OCI-LY7 (cell line): ENCODE measurements around the gene ARRDC1. TPM values are rescaled to one million over a fixed set of nuclear protein-coding genes. Genes with fewer than 3 reads are reported as not detected.
A peak's percentile ranks its signal among the peaks of the same experiment; 100 is the strongest.

Experiments
- BruUV-seq: library from RNA; stranded (reverse); fragments of 400-500 nt; replicated peaks from 2 replicates; lab custom pipeline; 2021; lab: Mats Ljungman, UMichigan
- CTCF ChIA-PET: fragments of 300-600 bp; sonication (Branson Sonifier 250); formaldehyde crosslinking; loops from one replicate; lab custom pipeline; 2022; ENCODE audit warnings: antibody characterized with exemption; ENCODE audit not compliant: unreplicated experiment; lab: Charles Lee
- POLR2A ChIA-PET: fragments of 300-600 bp; sonication (Branson Sonifier 250); formaldehyde crosslinking; loops from one replicate; lab custom pipeline; 2022; ENCODE audit warnings: antibody characterized with exemption; lab: Charles Lee
- DNase-seq: peaks from one replicate; pipeline ENCODE4 v3.0.0-alpha.2; 2015; ENCODE audit warnings: low spot score
- H2AFZ ChIP-seq: fragments of 200-600 bp; sonication (generic), shearing (Covaris generic); 2 replicates; pipeline ENCODE4 v1.6.1; 2014; ENCODE audit warnings: mild to moderate bottlenecking, antibody characterized with exemption, low read length, moderate library complexity
- H3K27ac ChIP-seq: fragments of 200-600 bp; sonication (generic); 2 replicates; pipeline ENCODE4 v1.5.1; 2014; ENCODE audit warnings: mixed run types, low read depth, mild to moderate bottlenecking, moderate library complexity, low read length, inconsistent platforms; ENCODE audit not compliant: poor library complexity, severe bottlenecking
- H3K36me3 ChIP-seq: fragments of 200-600 bp; sonication (generic); 2 replicates; pipeline ENCODE4 v1.6.1; 2014; ENCODE audit warnings: mild to moderate bottlenecking, antibody characterized with exemption, low read length, moderate library complexity, mixed read lengths; ENCODE audit not compliant: insufficient read depth
- H3K4me1 ChIP-seq: fragments of 200-600 bp; sonication (generic); 2 replicates; pipeline ENCODE4 v1.5.1; 2014; ENCODE audit warnings: mild to moderate bottlenecking, low read length; ENCODE audit not compliant: insufficient read depth, poor library complexity, severe bottlenecking
- H3K4me2 ChIP-seq: fragments of 200-600 bp; sonication (generic); 2 replicates; pipeline ENCODE4 v1.6.1; 2014; ENCODE audit warnings: mild to moderate bottlenecking, low read length
- H3K4me3 ChIP-seq: fragments of 200-600 bp; sonication (generic); 2 replicates; pipeline ENCODE4 v1.5.1; 2014; ENCODE audit warnings: mild to moderate bottlenecking, low read depth, low read length; ENCODE audit not compliant: poor library complexity, severe bottlenecking
- H3K79me2 ChIP-seq: fragments of 200-600 bp; sonication (generic); 2 replicates; pipeline ENCODE4 v1.6.1; 2016; ENCODE audit warnings: low read depth, mild to moderate bottlenecking, low read length, moderate library complexity, mixed read lengths; ENCODE audit not compliant: insufficient read depth
- H3K9me2 ChIP-seq: fragments of 200-600 bp; sonication (generic); 2 replicates; pipeline ENCODE4 v1.6.1; 2016; ENCODE audit warnings: mild to moderate bottlenecking, low read length, mixed read lengths; ENCODE audit not compliant: insufficient read depth
- H3K9me3 ChIP-seq: fragments of 200-600 bp; sonication (generic); 2 replicates; pipeline ENCODE4 v1.6.1; 2014; ENCODE audit warnings: mild to moderate bottlenecking, mixed run types, low read length, mixed read lengths
- H4K20me1 ChIP-seq: fragments of 200-600 bp; sonication (generic); 2 replicates; pipeline ENCODE4 v1.6.1; 2014; ENCODE audit warnings: mild to moderate bottlenecking, antibody characterized with exemption, low read length, moderate library complexity, mixed read lengths; ENCODE audit not compliant: insufficient read depth
- EZH2phosphoT487 ChIP-seq: fragments of 200-600 bp; sonication (generic); IDR thresholded peaks from 2 replicates; pipeline ENCODE4 v1.6.1; 2018; ENCODE audit warnings: low read depth, borderline replicate concordance, mild to moderate bottlenecking, mixed run types, antibody characterized with exemption, low read length, moderate library complexity, mixed read lengths
- intact Hi-C: fragments of 100-400 bp; cut with micrococcal nuclease; formaldehyde crosslinking; loops from one replicate; pipeline ENCODE4 v1.10.0; 2022; ENCODE audit not compliant: unreplicated experiment
- total RNA-seq, 2 experiments: library from RNA; depleted of rRNA in 1 of 2; stranded (reverse); fragments of >200 nt in 1 of 2; shearing (Covaris generic) in 1 of 2; gene quantifications; 2 replicates each; pipeline ENCODE4 v1.2.3, GENCODE V29; 2014 to 2022
- TF ChIP-seq, protein P1 (sequence below): fragments of 200-600 bp; sonication (generic); conservative IDR thresholded peaks from 2 replicates; pipeline ENCODE4 v1.5.1; 2014; ENCODE audit warnings: mild to moderate bottlenecking, antibody characterized with exemption, low read length, moderate library complexity, mixed read lengths

The ARRDC1 gene
- total RNA-seq, 2 experiments from 2014 or later, result 59.6 to 70.3 TPM

DNA sequence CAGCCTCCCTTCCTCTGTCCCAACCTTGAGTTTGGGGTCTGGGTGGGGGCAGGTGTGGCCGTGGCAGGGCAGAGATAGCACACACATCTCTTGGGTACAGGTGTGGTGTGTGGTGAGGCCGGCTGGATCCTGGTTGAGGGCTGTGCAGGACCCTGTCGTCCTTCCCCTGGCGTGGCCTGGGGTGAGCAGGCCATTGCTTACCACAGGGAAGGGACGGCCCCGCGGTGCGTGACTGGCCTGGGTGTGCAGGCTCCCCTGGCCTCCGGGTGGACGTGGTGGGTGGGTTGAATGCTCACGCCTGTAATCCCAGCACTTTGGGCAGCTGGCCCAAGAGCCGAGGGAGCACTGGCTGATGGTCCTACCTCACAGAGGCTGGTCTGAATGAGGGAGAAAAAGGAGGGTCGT is 1.2 kb downstream of the ARRDC1 start:
- H3K9me3 ChIP-seq, result no peaks in the 10 kb centered on the region
- H3K36me3 ChIP-seq, result no peaks in the 10 kb centered on the region
- no peaks in the 10 kb centered on the region for H4K20me1 ChIP-seq
- no peak for TF ChIP-seq EZH2phosphoT487
- TF ChIP-seq, protein P1, sequence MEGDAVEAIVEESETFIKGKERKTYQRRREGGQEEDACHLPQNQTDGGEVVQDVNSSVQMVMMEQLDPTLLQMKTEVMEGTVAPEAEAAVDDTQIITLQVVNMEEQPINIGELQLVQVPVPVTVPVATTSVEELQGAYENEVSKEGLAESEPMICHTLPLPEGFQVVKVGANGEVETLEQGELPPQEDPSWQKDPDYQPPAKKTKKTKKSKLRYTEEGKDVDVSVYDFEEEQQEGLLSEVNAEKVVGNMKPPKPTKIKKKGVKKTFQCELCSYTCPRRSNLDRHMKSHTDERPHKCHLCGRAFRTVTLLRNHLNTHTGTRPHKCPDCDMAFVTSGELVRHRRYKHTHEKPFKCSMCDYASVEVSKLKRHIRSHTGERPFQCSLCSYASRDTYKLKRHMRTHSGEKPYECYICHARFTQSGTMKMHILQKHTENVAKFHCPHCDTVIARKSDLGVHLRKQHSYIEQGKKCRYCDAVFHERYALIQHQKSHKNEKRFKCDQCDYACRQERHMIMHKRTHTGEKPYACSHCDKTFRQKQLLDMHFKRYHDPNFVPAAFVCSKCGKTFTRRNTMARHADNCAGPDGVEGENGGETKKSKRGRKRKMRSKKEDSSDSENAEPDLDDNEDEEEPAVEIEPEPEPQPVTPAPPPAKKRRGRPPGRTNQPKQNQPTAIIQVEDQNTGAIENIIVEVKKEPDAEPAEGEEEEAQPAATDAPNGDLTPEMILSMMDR, result no peak
- no TSS peak for BruUV-seq
- intact Hi-C loops, result no loop called here
- no peak overlapping the region for H2AFZ ChIP-seq
- no peaks in the 10 kb centered on the region for H3K79me2 ChIP-seq
- H3K4me2 ChIP-seq, result peak overlapping the region; percentile 74
- CTCF ChIA-PET, result no interaction called here
- no peak for DNase-seq
- H3K9me2 ChIP-seq, result no peaks in the 10 kb centered on the region
- peaks cover 41% of the 10 kb centered on the region for H3K4me1 ChIP-seq
- POLR2A ChIA-PET, result no interaction called here
- peak overlapping the region; percentile 89 for H3K4me3 ChIP-seq
- H3K27ac ChIP-seq, result no peak overlapping the region

GRCh38 chr9:137607141-137607857 is 1.8 kb downstream of the ARRDC1 start:
- H3K4me1 ChIP-seq, result peaks cover 46% of the 10 kb centered on the region
- H3K79me2 ChIP-seq, result no peaks in the 10 kb centered on the region
- no peaks in the 10 kb centered on the region for H4K20me1 ChIP-seq
- peak overlapping the region; percentile 89 for H3K4me3 ChIP-seq
- intact Hi-C loops, result no loop called here
- H3K9me2 ChIP-seq, result no peaks in the 10 kb centered on the region
- H3K36me3 ChIP-seq, result no peaks in the 10 kb centered on the region
- H2AFZ ChIP-seq, result no peak overlapping the region
- ChIA-PET POLR2A (no interaction called here), CTCF (no interaction called here)
- no peak for TF ChIP-seq EZH2phosphoT487
- TF ChIP-seq, protein P1, result no peak
- H3K9me3 ChIP-seq, result no peaks in the 10 kb centered on the region
- BruUV-seq, result no TSS peak
- H3K27ac ChIP-seq, result no peak overlapping the region
- DNase-seq, result no peak
- H3K4me2 ChIP-seq, result peak overlapping the region; percentile 74

DNA sequence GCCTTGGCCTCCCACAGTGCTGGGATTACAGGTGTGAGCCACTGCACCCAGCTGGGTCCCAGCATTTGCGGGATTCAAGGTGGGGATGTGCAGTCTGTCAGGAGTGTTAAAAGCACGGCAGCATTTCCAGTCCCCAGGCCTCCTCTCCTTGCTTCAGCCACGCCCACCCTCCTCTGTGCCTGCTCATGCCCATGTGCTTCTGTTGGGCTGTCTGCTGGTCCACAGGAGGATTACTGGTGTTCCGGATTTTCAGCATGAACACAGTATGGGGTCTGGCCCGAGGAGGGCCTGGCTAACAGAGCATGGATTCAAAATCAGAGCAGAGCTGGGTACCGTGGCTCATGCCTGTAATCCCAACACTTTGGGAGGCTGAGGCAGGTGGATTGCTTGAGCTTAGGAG is 5.5 kb downstream of the ARRDC1 start:
- no peak for TF ChIP-seq EZH2phosphoT487
- TF ChIP-seq, protein P1, result no peak
- Histone ChIP-seq H2AFZ (no peak overlapping the region), H3K9me2 (no peaks in the 10 kb centered on the region), H3K27ac (no peak overlapping the region), H3K4me2 (no peak overlapping the region), H3K9me3 (no peaks in the 10 kb centered on the region), H3K4me3 (no peak overlapping the region), H3K36me3 (peaks cover 31% of the 10 kb centered on the region), H3K4me1 (peaks cover 30% of the 10 kb centered on the region), H4K20me1 (no peaks in the 10 kb centered on the region), H3K79me2 (no peaks in the 10 kb centered on the region)
- CTCF ChIA-PET, result no interaction called here
- no TSS peak for BruUV-seq
- POLR2A ChIA-PET, result no interaction called here
- intact Hi-C loops, result no loop called here
- no peak for DNase-seq
